Uterus (tissue), 2 donors: ENCODE results near the gene CTR9.

Experiments used
- CTCF ChIP-seq, 4 experiments: fragments of 200-600 bp in 2 of 4; fragments of 450-650 bp in 2 of 4; sonication (generic) in 2 of 4; IDR thresholded peaks; one replicate each; pipeline ENCODE4 v1.5.1; 2016 to 2019; ENCODE audit warnings: antibody characterized with exemption in 4 of 4, mild to moderate bottlenecking in 2 of 4, moderate library complexity in 1 of 4
- POLR2A ChIP-seq, 2 donors: fragments of 450-650 bp; IDR thresholded peaks; one replicate each; pipeline ENCODE4 v1.6.1; 2016; ENCODE audit warnings: antibody characterized with exemption in 2 of 2, mild to moderate bottlenecking in 1 of 2, moderate library complexity in 1 of 2

- TF ChIP-seq CTCF (IDR thresholded peaks at IDR 0.05) = no peak
- no peak for TF ChIP-seq POLR2A (IDR thresholded peaks at IDR 0.05)
Observed at GRCh38 chr11:10818594-10818993, 67.5 kb downstream of the CTR9 start.
